Stimulated activated naive CD8-positive, alpha-beta T cell treated with anti-CD3 and anti-CD28 coated beads, Interleukin-15, amount 100 ng/mL, for 72 hours (primary cell): ENCODE measurements around the gene COLEC11.
"Not testable (repeated sequence)": the region's sequence is repeated elsewhere in the genome, so short reads cannot be mapped to it uniquely, and the experiment has no call there.

Experiments used
- ATAC-seq: fragments of 150-1000 bp; cut with Tn5 transposase; 2 replicates; pipeline ENCODE4 v1.10.0; 2021; ENCODE audit warnings: mild to moderate bottlenecking, moderate library complexity
- DNase-seq, 2 donors: peaks; one replicate each; pipeline ENCODE4 v3.0.0; 2021 to 2022
- H3K27ac Mint-ChIP-seq, 2 donors: one replicate each; pipeline ENCODE4 v1.8.0; 2022; ENCODE audit warnings: mild to moderate bottlenecking in 2 of 2, mixed read lengths in 2 of 2, moderate library complexity in 2 of 2
- H3K27me3 Mint-ChIP-seq: one replicate; pipeline ENCODE4 v1.8.0; 2022; ENCODE audit warnings: mixed read lengths
- H3K4me1 Mint-ChIP-seq: one replicate; pipeline ENCODE4 v1.8.0; 2022; ENCODE audit warnings: mild to moderate bottlenecking, mixed read lengths
- H3K4me3 Mint-ChIP-seq, 2 donors: one replicate each; pipeline ENCODE4 v1.8.0; 2022; ENCODE audit warnings: mild to moderate bottlenecking in 2 of 2, mixed read lengths in 2 of 2, moderate library complexity in 1 of 2
- H3K9me3 Mint-ChIP-seq, 2 donors: one replicate each; pipeline ENCODE4 v1.8.0; 2022; ENCODE audit warnings: mixed read lengths in 2 of 2

COLEC11 gene

DNA sequence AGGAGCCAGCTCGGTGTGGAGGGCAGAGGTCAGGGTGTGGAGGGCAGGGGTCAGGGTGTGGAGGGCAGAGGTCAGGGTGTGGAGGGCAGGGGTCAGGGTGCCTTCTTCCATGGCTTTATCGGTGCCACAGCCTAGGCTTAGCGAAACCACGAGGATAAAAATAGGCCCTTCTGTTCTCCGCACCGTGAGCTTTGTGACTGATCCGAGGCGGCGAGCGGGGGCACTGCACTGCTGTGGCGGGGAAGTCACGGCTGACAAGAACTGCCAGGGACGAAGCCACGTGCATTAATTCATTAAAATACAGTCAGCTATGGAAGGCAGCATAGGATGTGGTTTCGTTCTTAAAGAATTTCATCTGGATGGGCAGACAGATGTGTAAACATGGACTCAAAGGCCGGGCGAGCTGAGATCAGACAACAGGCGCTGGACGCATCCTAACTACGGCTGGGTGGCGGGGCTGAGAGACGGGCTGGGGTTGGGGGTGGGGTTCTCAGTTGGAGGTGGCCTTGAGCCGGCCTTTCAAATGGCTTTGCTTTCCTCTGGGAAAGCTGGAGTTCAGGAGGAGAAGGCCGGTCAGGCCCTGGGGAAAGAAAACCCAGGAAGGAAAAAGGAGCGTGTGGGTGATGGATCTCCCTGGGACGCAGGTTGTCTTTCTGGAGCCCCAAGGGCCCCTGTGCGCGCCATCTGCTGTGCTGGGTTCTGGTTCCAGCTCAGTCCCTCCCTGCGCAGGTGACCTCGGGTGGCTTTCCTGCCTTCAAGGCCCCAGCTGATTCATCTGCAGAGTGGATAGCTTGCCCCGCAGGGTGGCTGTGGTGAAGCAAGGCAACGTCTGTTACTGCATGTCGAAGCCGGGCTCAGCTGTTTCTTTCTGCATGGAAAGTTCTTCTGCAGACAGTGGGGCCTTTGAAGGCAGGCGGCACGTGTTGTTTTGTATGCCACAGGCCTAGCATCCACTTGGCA, 62.1 kb downstream of the COLEC11 start:
- H3K27me3 Mint-ChIP-seq, result no peaks in the 10 kb centered on the region

DNA sequence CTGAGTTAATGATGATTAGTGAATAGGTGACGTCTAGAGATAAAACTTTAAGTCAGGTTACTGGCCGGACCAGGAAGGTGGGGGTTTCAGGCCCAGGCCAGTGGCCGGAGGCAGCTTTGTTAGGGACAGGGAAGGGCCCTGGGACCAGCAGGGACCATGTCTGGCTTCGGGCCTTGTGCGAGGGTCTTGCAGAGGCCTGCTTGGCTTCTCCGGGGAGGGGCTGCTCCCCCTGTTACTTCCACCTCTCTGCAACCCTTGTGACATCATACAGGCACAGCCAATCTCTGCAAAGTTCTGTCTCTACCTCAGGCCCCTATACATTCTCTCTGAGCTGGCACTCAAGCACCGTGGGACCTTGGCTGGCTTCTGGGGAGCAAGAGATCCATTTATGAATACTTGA, 63.0 kb downstream of the COLEC11 start, which contains the start of gene ALLC:
Gene ALLC, plus strand, starts transcription at position 320 of the 400 bp plus-strand sequence. CDS start 12,958 bp downstream, outside the sequence.
- DNase-seq (no peak), ATAC-seq (no peak)
- Mint-ChIP-seq H3K4me1 (peaks cover 10% of the 10 kb centered on the region), H3K27me3 (no peaks in the 10 kb centered on the region), H3K4me3 (no peak within 1 kb of the TSS), H3K9me3 (no peaks in the 10 kb centered on the region), H3K27ac (no peak within 1 kb of the TSS)

More for the DNA sequence above, 62.1 kb downstream of the COLEC11 start:
- ATAC-seq (no peak), DNase-seq (no peak)
- Mint-ChIP-seq H3K9me3 (no peaks in the 10 kb centered on the region), H3K27ac (no peak overlapping the region), H3K4me3 (no peak overlapping the region), H3K4me1 (peaks cover 14% of the 10 kb centered on the region)

DNA sequence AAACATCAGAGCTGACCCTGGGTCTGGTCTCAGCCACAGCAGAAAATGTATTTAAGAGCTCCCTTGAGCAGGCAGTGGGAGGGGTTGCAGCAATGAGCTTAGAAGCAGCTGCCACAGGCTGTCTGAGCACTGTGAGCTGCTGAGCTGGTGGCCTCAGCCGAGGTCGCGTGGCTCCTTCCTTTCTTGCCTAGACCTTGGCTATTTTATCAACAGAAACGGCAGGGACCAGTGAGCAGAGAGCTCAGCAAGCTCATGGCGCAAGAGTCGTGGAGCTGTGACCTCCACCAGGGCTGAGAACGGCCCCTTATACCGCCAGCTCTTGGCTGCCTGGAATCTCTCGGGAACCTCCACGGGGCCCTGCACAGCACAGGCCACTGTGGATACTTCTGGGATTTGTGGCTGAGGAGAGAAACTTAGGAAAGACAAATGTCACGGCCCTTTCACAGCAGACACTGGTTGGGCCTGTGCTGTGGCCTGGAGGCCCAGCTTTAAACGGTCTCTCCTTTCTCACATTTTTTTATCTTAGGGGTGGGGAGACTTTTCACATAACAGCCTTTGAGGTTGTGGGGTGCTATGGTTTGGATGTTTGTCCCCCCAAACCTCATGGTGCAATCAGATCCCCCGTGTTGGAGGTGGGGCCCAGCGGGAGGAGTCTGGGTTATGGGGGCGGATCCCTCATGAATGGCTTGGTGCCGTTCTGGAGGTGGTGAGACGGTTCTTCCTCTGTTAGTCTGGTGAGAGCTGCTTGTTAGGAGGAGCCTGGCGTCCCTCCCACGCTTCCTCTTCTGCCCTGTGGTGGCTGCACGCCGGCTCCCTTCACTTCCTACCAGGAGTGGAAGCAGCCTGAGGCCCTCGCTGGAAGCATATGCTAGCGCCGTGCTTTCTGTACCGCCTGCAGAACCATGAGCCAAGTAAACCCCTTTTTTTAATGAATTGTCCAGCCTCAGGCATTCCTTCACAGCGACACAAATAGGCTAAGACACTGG, 64.8 kb downstream of the COLEC11 start:
- no peaks in the 10 kb centered on the region for H3K27me3 Mint-ChIP-seq
- no peak for ATAC-seq
- no peaks in the 10 kb centered on the region for H3K9me3 Mint-ChIP-seq
- H3K4me1 Mint-ChIP-seq, result peaks cover 10% of the 10 kb centered on the region
- no peak overlapping the region for H3K4me3 Mint-ChIP-seq
- H3K27ac Mint-ChIP-seq, result no peak overlapping the region
- no peak for DNase-seq

DNA sequence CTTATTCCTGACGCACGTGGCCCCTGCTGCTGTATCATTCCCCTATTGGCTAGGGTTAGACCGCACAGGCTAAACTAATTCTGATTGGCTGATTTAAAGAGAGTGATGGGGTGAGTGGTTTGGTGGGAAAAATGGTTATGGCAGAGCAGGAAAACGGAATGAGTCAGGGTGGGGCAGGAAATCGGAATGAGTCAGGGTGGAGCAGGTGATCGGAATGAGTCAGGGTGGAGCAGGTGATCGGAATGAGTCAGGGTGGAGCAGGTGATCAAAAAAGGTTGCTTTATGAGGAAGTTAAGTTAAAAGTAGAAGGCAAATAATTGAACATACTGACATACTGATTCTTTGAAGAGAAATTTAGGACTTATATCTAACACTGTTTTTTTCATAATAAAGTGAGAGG, 65.7 kb downstream of the COLEC11 start:
- not testable (repeated sequence) for H3K4me3 Mint-ChIP-seq, H3K27ac Mint-ChIP-seq, DNase-seq, H3K9me3 Mint-ChIP-seq, ATAC-seq, H3K27me3 Mint-ChIP-seq
- H3K4me1 Mint-ChIP-seq, result peaks cover 10% of the 10 kb centered on the region

DNA sequence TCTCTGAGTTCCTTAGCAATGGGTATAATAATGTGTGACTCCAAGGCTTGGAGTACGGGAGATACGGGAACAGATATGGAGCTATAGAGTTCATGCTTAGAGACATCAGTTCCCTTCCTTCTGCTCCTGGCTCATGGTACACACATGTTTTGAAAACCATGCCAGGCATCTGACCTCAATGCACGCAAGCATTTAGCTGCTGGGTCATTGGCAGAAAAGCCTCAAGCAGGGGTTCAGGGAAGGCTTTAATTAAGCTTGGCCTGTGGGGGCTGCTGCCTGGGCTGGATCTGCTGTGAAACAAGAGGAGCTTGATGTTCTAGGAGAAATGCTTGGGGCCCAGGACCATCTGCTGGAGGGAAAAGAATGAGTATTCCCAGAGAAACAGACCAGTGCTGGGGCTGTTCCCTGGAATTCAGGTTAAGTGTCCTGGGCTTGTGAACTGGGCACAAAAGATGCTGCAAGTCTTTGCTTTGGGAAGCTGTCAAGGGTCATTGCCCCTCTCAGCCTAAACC, 66.3 kb downstream of the COLEC11 start:
- H3K4me3 Mint-ChIP-seq, result no peak overlapping the region
- DNase-seq, result no peak
- H3K27me3 Mint-ChIP-seq, result peaks cover 5% of the 10 kb centered on the region
- H3K27ac Mint-ChIP-seq, result no peak overlapping the region
- H3K4me1 Mint-ChIP-seq, result peaks cover 10% of the 10 kb centered on the region
- no peak for ATAC-seq
- no peaks in the 10 kb centered on the region for H3K9me3 Mint-ChIP-seq

DNA sequence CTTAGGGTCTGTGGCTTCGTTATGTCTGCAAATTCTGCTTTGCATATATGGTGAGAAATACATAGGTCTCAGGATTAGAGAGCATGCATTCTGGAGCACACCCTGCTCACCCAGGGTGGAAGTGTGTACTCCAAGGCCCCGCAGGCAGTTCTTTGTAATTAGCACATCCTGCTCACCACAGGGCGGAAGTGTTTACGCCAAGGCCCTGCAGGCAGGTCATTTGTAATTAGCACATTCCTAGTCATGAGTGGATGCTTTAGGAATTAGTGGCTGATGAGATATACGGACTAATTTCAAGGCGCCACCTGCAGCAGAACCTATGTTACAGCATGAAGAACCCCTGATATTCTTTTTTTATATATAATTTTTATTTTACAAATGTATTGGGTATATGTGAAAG, 67.3 kb downstream of the COLEC11 start:
- Mint-ChIP-seq H3K4me1 (peaks cover 10% of the 10 kb centered on the region), H3K27ac (no peak overlapping the region), H3K27me3 (peaks cover 15% of the 10 kb centered on the region), H3K4me3 (no peak overlapping the region), H3K9me3 (no peaks in the 10 kb centered on the region)
- no peak for DNase-seq
- ATAC-seq, result no peak

DNA sequence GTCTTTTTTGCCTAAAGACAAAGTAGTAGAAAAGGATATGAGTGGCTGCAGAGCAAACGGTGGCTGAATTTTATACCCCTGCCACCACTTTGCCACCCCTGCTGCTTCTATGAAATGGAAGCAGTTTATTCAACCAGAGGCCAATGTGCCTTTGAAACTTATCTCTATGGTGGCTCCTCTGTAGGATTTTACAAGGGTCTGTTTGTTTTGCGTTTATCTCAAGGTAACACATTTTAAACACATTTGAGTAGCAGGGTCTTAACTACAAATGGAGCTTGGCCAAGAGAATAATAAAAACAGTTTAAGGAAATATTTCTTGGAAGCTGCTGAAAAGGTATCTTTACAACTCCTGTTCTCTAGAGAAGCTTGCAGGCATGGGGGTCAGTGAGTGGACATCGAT, 69.2 kb downstream of the COLEC11 start:
- no peak for ATAC-seq
- Mint-ChIP-seq H3K4me3 (no peak overlapping the region), H3K27me3 (peaks cover 15% of the 10 kb centered on the region), H3K27ac (no peak overlapping the region), H3K4me1 (peaks cover 10% of the 10 kb centered on the region), H3K9me3 (no peaks in the 10 kb centered on the region)
- no peak for DNase-seq

DNA sequence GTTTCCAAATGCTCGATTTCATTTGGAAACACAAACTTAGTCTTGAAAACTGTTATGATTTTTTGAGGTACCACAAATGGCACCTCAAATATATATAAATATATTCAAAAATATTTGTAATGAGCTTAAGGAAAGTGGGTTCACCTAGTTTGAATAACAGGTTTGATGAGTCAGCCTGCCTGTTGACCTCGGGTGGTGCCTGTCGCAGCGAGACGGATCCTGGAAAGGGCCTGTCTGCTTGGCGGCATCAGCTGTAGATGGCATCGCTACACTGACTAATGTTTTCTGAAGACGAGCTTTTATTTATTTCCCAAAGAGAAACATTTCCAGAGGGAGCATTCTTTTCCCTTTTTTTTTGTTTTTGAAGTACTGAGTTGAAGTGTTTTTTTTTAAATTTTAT, 70.0 kb downstream of the COLEC11 start:
- peaks cover 15% of the 10 kb centered on the region for H3K27me3 Mint-ChIP-seq
- no peaks in the 10 kb centered on the region for H3K9me3 Mint-ChIP-seq
- no peak for DNase-seq
- no peak overlapping the region for H3K4me3 Mint-ChIP-seq
- peaks cover 5% of the 10 kb centered on the region for H3K4me1 Mint-ChIP-seq
- no peak for ATAC-seq
- H3K27ac Mint-ChIP-seq, result no peak overlapping the region

DNA sequence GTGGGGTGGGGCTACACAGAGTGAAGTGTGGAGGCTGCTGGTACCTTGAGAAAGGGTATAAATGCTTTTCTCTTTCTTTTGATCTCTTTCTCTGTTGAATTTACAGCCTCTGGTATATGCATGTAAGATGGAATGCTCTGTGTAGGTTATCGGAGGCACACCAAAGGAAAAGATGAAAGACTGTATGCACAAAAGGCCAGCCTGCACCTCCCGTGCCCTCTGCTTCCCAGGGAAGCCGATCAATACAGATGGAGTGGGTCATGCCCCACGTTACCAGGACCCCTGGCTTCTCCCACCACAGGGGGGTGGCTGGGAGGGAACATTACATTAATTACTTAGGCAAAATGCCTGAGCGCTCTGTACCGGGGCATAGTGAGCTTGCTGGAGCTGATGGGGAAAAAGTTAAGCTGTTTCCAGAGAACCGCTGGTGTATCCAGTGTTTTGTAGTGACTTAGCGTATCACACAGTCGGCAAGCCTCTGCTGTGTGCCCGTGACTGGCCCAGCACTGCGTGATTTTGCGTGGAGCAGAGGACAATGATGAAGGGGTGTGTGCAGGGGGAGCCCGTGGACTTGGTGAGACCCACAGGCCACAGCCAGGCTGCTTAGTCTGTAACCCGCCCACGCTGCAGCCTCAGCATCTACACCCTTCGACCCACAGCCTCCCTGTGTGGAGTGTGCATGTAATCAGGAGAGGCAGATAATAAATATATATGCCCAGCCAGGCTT, 71.1 kb downstream of the COLEC11 start:
- H3K27me3 Mint-ChIP-seq, result peaks cover 15% of the 10 kb centered on the region

DNA sequence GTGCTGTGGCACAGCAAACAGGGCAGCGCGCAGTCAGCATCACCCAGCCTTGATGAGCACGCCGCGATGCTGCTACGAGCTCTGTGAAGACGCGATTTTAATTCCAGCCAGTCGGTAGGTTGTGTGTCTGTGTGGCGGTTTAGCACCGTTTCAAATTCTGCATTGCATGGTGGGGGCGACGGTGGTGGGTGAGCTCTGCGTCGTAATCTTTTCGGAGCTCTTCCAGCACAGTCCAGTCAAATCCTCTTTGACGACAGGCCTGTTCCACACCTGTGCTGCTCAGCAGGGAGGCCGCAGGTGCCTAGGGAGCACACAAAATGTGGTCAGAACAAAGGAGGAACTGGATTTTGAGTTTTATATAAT, 71.7 kb downstream of the COLEC11 start:
- DNase-seq, result no peak

More for the DNA sequence above, 71.1 kb downstream of the COLEC11 start:
- H3K9me3 Mint-ChIP-seq, result no peaks in the 10 kb centered on the region
- DNase-seq (no peak), ATAC-seq (no peak)
- no peak overlapping the region for H3K27ac Mint-ChIP-seq
- no peaks in the 10 kb centered on the region for H3K4me1 Mint-ChIP-seq
- H3K4me3 Mint-ChIP-seq, result no peak overlapping the region

DNA sequence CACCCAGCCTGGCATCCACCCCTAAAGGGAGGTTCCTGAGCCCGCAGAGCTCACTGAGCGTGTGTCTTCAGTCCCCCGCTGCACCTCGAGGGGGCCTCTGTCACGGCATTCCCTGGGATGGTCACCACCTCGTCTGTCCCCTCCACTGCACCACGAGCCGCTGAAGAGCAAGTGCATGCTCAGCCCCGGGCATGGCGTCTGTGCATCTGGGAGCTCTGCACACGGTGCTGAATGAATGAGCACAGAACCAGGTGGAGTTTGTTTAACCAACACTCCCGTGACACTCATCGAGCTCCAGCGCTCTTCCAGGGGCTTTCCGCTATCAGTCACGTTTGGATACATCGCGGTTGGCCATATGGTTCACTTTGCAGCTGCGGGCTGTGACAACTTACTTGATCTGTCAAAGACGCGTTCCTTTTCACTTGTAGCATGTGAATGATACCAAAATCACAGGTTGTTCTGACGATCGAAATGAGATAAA, 72.3 kb downstream of the COLEC11 start:
- Mint-ChIP-seq H3K27ac (no peak overlapping the region), H3K4me1 (no peaks in the 10 kb centered on the region), H3K27me3 (peaks cover 15% of the 10 kb centered on the region), H3K4me3 (no peak overlapping the region), H3K9me3 (no peaks in the 10 kb centered on the region)
- no peak for DNase-seq
- no peak for ATAC-seq

More for the DNA sequence above, 71.7 kb downstream of the COLEC11 start:
- no peak overlapping the region for H3K27ac Mint-ChIP-seq
- H3K27me3 Mint-ChIP-seq, result peaks cover 15% of the 10 kb centered on the region
- H3K4me3 Mint-ChIP-seq, result no peak overlapping the region
- no peak for ATAC-seq
- no peaks in the 10 kb centered on the region for H3K4me1 Mint-ChIP-seq
- H3K9me3 Mint-ChIP-seq, result no peaks in the 10 kb centered on the region

DNA sequence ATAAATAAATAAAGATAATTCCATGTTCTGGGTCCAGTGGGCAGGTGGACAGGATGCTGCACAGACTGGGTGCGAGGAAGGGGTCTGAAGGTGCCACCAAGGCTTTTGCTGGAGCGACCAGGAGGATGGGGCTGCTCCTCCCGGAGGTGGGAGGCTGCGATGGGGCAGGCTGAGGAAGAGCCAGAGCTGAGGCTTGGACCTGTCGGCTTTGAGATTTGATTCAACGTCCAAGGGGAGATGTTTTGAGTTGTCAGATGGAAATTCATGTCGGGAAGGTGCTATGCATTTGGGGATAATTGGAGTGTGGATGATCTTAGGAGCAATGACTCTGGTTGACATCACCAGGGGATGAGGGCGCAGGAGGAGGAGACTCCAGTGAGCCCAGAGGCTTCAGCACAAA, 74.7 kb downstream of the COLEC11 start:
- no peak for ATAC-seq
- H3K9me3 Mint-ChIP-seq, result no peaks in the 10 kb centered on the region
- no peaks in the 10 kb centered on the region for H3K4me1 Mint-ChIP-seq
- H3K4me3 Mint-ChIP-seq, result no peak overlapping the region
- H3K27me3 Mint-ChIP-seq, result peaks cover 27% of the 10 kb centered on the region
- H3K27ac Mint-ChIP-seq, result peak overlapping the region in 1 of 2 donors; percentile 37
- no peak for DNase-seq

DNA sequence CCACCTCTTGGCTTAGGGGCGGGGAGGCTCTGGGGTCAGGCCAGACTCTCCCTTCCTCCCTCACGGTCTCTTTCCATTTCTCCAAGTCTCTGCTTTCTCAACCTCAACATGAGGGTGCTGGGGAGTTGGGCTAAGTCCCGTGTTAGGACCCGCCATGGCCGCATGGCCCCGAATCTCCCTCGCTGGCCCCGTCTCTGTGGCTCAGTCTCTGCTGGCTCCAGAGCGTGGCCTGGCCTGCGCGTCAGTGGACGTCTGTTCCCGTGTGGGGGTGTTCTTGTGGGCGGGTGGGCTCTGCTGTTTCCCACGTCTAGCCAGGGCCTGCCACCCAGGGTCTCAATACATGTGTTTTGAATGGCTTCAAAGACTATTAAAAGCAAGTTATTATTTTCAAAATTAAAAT, 75.5 kb downstream of the COLEC11 start:
- H3K27me3 Mint-ChIP-seq, result peaks cover 27% of the 10 kb centered on the region
- H3K4me3 Mint-ChIP-seq, result no peak overlapping the region
- DNase-seq, result no peak
- no peaks in the 10 kb centered on the region for H3K4me1 Mint-ChIP-seq
- ATAC-seq, result no peak
- no peaks in the 10 kb centered on the region for H3K9me3 Mint-ChIP-seq
- no peak overlapping the region for H3K27ac Mint-ChIP-seq

DNA sequence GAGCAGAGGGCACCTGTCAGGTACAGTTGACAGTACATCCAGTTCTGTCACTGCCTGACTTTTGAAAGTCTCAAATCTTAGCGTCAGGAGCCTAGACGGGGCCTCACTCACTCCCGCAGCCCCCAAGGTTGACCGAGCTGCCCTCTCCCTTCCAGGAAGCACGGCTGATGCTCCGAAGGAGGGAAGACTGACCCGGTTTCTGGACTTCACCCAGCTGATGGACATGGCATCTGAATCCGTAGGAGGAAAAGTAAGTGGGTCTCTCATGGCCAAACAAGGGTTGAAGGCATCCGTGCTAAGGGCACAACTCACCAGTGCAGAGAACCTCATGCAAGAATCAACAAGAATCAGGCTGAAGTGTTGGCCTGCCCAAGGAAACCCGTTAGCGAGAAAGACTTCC, 76.0 kb downstream of the COLEC11 start:
- Mint-ChIP-seq H3K9me3 (no peaks in the 10 kb centered on the region), H3K27ac (no peak overlapping the region), H3K27me3 (peaks cover 25% of the 10 kb centered on the region), H3K4me1 (no peaks in the 10 kb centered on the region), H3K4me3 (no peak overlapping the region)
- ATAC-seq, result no peak
- DNase-seq, result no peak
